Measurements from ENCODE around the gene DYRK3.
"Not testable (repeated sequence)": the region's sequence is repeated elsewhere in the genome, so short reads cannot be mapped to it uniquely, and the experiment has no call there.

The DYRK3 gene

DNA sequence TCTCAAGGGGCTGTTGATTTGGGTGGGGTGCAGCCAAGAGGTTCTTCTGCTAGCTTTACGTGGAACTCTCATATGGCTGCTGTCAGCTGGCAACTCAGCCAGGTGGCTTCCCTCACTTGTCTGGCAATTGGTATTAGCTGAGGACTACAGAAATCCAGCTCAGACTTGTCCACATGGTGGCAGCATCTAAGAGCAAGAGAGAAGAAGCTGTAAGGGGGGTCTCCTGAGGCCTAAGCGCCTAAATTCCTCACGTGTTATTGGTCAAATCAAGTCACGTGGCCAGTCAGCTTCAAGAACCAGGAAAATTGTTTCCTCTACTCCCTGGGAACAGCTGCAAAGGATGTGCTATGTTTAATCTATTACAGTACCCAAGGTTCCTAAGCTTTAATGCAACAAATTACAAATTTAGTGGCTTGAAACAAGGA, 4.2 kb upstream of the DYRK3 start:
- DNase-seq (ENCODE audit: low spot score), result peak; percentile 62

GRCh38 chr1:206633708-206634121, 1.6 kb upstream of the DYRK3 start:
- DNase-seq (ENCODE audit: low spot score), result no peak

GRCh38 chr1:206634365-206635079, 814 bp upstream of the DYRK3 start:
- DNase-seq (ENCODE audit: low spot score), result peak; percentile 85

- no peak for DNase-seq (ENCODE audit: low spot score)
Measured at GRCh38 chr1:206635978-206636345, 626 bp downstream of the DYRK3 start.

DNA sequence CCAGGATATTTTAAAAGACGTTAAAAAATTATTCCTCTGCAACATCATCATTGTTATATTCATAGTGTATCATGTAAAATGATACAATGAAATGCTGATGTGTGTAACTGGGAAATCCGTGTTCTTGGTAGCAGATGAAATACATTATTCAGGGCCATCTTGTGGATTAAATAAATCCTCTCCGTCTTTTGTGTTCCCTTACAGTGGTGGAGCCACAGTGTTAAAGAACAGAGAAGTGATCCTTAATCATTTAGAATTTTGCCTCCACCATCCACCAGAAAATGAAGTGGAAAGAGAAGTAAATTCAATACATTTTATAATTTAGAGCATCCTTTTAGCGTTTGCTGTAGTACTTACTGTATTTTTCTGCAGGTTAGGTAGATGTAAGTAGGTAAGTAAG, 1.3 kb downstream of the DYRK3 start:
- DNase-seq (ENCODE audit: low spot score), result no peak

DNA sequence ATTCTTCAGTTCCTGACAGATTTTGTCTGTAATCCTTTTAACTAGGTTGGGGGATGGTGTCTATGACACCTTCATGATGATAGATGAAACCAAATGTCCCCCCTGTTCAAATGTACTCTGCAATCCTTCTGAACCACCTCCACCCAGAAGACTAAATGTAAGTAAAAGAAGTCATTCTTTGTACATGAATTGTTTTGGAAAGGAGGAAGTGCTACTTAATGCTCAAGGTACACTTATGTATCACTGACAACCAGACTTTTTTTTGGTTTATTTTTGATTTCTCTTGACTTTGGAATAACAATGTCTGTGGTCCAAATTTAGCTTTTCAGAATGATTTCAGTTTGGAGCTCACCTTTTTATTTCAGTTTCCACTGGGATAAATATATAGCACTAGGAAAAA, 2.3 kb downstream of the DYRK3 start:
- DNase-seq (ENCODE audit: low spot score), result no peak

GRCh38 chr1:206642074-206642473, 6.7 kb downstream of the DYRK3 start:
- DNase-seq (ENCODE audit: low spot score), result not testable (repeated sequence)

DNA sequence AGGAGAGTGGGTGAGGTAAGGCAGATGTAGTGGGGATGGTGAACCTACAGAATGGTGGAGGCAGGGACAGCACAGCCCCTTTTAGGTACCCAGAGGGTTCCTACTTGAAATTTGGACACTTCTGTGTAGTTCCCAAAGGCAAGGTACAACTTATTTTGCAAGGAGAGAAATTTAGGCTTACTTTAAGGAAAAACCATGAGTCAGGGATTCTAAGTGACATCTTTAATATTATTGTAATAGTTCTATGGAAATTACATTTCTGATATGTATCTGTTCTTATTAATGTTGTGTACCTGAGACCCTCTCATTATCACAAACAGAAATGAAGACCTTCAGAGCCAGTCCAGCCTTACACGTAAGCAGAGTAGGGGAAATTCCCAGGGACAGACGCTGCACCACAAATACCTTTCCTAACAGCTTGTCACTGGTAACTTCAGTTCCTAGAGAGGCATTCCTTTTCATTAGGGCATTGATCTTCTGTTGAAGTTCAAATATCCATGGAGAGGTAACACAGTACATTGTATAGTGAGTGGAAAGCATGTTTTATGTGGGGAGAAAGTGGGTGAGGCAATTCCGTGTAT, 7.9 kb downstream of the DYRK3 start:
- no peak for DNase-seq (ENCODE audit: low spot score)

DNA sequence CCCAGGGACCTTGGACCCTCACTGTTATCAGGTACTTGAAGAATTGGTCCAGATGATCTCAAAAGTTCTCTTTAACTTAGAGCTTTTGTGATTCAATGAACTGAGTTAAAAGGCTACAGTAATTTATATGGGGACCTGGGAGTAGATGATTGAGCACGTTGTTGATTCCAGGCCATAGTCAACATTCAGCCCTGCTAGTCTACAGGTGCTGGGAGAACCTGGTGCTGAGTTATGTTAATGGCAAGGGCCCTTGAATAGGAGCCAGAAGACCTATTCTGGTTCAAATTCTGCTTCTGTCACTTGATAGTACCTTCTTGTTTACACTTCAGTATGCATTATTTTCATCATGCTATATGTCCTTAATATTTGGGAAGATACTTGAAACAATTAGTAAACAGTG, 11.2 kb downstream of the DYRK3 start:
- no peak for DNase-seq (ENCODE audit: low spot score)

DNA sequence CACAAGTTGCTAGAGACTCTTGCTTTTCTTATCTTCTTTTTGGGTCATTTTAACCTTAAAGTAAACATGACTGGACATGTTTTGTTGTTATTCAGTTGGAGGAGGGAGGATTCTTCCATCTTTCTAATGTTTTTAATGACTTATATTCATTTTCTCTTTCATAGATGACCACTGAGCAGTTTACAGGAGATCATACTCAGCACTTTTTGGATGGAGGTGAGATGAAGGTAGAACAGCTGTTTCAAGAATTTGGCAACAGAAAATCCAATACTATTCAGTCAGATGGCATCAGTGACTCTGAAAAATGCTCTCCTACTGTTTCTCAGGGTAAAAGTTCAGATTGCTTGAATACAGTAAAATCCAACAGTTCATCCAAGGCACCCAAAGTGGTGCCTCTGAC, 11.9 kb downstream of the DYRK3 start:
- DNase-seq (ENCODE audit: low spot score), result no peak

DNA sequence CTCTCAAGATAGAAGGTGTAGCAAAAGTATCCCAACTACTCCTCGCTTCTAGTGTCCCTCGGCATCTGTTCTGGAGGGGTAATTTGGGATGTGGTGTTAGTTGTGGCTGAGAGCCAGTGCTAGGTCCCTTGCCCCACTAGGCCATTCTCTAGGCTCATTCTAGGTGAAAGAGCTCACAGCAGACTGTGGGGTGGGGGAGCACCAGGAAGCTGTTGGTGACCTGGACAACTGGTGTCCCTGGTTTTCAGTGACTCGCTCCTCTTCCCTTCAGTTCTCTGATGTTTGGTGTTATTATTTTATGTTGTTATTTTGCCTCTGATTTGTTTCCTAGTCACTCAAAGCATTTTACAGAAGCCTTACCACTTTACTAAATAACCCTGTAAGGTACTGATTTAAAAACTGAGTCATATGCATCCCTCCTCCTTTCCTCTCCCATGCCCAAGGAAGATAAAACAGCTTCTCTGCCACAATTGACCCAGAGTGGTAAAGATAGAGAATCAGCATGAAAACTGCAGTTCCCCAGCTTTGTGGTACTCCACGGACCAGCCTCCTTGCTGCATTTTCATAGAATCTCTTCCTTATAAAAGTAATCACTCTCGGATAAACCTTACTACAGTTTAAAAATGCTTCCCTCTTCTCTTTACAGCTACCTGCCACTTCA, 14.1 kb downstream of the DYRK3 start:
- DNase-seq (ENCODE audit: low spot score), result no peak

- DNase-seq (ENCODE audit: low spot score), result no peak
Measured at GRCh38 chr1:206651014-206651413, 15.7 kb downstream of the DYRK3 start.

DNA sequence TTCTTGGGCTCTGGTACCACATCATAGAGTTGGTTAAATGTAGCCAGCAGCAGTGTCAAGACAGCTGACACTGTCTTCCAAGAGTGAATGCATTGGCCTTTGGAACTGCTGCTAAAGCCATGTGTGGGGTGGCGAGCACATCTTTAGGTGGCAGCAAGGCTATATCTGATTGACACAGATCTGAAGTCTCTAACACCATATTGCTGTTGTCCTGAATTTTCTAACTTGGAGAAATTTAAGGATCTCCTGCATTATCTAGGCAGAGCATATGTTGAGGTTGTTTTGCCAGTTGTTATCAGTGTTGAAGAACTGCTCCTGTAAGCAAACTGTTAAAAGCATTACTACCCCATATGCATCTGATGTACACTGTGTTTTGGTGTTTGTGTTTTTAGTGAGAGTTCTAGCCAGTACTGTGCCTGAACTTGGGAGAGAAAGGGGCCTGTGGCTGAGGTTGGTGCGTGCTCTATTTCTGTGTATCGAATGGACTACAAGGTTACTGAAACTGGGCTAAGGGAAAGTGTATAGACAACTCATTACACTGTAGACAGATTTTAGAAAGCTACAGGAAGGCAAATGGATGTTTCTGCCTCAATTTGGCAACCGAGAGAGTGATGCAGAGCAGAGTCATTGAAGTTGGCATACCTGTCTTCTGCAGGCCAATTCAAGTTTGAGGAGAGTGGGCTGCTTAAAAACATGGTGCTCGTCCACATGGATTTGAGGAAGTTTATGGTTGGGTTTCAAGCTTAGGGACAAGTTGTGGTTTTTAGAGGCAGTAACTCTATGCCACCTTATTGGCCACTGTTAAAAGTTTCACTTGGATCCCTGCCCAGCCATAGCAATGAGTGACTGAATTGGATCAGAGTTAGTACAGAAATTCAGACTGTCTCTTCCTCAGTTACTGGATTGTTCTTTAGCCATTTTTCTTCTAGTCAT, 16.9 kb downstream of the DYRK3 start:
- no peak for DNase-seq (ENCODE audit: low spot score)

DNA sequence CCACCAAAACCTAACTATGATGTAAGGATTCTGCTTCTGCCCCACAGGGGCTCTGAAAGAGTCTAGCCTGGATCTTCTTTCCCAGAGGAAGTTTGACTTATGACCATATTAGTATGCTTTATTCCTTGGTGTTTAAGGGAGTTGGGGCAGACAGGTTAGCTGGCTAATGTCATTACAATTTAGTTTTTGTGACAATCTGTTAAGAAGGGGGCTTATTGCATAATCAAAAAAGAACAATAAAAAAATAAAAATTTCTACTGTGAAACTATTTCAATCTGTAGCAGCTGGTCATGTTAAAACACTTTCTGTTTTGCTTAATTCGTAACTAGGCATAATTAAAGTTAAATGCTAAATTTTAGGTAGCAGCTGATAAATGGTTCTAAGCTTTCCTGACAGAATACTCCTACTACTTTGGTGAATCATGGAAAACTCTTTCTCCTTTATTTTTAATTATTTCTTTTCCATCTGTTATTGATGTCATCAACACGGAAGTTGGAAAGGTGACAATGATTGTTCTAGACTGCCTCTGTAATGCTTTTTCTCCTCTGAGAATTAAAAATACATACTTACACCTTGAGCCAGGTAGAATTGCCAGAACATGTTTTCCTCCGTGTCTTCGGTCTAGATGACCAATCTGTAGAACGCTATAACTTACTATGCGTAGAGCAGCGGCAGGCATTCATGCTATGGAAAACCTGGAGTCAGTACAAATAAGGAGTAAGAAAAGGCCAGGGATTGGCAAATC, 18.6 kb downstream of the DYRK3 start:
- DNase-seq (ENCODE audit: low spot score), result no peak

DNA sequence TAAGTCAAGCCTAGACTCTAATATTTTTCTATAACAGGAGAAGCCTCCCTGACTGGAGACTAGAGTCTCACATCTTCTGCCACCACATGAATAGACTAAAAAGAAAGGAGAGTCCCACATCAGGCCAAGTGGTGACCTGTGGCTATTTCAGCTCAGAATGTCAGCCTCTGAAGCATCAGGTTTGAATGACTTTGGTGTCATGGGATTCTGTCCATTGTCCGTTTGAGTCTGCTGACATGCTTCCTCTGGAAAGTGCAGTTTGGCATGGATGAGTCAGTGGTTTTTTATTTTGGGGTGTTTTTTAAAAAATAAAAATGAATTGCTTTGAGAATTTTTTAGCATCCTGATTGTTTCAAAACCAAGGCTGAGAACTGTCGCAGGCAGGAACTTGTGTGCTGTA, 19.5 kb downstream of the DYRK3 start:
- DNase-seq (ENCODE audit: low spot score), result no peak

DNA sequence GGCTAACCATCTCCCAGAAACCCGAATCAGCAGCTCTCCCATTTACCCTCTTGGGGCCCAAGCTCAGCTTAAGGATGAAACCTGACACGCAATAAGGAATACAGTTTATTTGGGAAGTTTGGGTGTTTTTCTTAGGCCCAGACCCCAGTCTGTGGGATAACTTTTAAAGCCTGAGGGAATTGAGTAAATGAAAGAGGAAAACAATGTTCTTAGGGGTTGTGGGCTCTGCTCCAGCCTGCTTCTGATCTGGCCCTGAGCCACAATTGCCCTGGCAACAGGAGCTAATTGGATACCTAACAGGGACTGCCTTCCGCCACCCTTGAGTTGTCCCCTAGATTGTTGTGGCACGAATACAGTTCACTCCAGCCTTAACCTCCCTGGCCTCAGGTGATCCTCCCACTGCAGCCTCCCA, 20.1 kb downstream of the DYRK3 start:
- no peak for DNase-seq (ENCODE audit: low spot score)

DNA sequence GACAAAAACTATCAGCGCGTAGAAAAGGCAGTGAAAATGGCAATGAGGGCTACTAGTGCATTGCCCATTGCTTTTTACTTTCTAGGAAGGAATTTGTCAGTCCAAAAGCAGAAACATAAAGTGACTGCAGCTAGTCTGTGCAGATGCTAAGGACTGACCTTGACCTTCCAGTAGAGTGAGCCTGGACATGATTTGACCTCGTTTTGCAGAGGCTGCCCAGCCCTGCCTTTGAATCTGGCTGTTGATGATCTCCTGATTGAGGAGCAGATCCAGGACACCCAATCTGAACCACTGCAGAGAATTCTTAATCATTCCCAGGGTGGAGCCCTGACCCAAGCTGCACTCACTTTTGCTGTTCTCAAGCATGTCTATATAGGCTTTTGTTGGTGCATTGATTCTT, 21.6 kb downstream of the DYRK3 start:
- no peak for DNase-seq (ENCODE audit: low spot score)

DNA sequence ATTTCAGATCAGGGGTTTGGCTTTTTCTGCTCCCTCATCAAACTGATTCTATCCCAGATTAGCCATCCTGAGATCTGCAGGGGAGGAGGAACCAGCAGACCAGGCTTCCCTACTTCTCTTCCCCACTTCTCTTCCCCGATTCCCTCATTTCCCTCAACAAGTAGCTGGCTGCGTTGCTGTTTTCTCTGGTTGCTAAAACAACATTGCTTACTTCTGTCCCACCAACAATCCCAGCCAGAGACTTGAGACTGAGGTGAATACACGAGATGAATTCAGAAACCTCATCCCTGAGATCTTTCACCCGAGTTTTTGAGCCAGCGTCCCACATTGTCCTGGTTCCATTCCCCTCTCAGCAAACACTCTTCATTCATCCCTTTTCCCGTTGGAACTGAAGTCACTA, 22.4 kb downstream of the DYRK3 start:
- no peak for DNase-seq (ENCODE audit: low spot score)

- DNase-seq (ENCODE audit: low spot score), result peak; percentile 85
Measured at GRCh38 chr1:206658264-206658980, 23.1 kb downstream of the DYRK3 start.

DNA sequence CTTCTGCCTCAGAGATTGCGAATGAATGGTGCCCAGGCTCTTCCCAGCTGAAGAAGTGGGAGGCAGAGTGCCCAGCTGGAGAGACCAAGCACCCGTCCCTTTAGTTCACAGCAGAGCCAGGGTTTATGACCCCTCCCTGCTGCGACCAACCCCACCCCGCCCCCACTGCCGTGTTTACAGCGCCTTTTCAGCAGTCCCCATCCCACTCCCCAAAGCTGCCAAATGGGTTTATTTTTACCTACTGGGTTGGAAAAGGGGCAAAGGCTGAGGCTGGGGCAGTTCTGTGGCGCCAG, 23.6 kb downstream of the DYRK3 start:
- no peak for DNase-seq (ENCODE audit: low spot score)

DNA sequence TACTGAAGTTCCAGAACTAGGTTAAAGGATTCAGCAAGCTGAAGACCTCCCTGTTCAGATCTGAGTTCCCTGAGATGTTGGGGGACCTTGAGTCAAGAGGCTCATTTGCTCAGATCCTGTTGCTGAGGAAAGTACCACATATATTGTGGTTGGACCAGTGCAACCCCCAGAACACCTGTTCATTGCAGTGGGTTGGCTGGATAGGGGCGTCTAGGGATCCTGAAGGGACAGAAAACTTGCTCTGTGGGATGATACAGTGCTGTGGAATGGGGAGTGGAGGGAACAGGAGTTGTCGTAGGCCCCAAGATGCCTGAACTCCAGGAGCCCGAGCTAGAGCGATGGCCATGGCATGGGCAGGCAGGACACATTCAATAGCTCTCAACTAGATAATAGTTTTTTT, 24.8 kb downstream of the DYRK3 start:
- no peak for DNase-seq (ENCODE audit: low spot score)
